GM19468 (cell line): Measurements from ENCODE around the gene IL20RA.

Experiments
- ATAC-seq: cut with Tn5 transposase; IDR thresholded peaks from one replicate; pipeline ENCODE4 v1.9.1; 2021; ENCODE audit warnings: mild to moderate bottlenecking, moderate library complexity, moderate number of reproducible peaks; ENCODE audit not compliant: unreplicated experiment; ENCODE audit errors: extremely low read depth

Gene IL20RA

GRCh38 chr6:137011406-137011805 is 33.4 kb downstream of the IL20RA start:
- no peak for ATAC-seq

DNA sequence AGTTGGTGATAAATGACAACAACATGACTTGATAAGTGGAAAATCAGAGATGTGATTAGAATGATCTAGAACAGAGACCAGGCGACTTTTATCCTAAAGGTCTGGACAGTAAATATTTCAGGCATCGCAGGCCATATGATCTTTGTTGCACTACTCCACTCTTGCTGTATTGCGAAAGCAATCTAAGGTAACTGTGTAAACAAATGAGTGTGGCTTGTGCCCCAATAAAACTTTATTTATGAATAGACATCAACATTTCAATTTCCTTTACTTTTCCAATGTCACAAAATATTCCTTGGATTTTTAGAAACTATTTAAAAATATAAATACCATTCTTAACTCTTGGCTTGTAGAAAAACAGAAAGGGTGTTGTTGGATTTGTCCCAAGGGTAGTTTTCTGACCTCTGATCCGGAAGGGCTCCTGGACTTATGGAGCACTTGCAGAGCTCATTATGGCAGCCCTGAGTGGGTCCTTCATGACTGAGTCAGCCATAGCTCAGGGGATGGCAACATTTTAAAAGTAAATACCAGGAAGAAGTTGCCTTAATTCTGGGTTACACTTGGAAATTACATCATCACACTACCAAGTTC is 34.5 kb downstream of the IL20RA start:
- ATAC-seq: no peak

GRCh38 chr6:137008204-137008603 is 36.6 kb downstream of the IL20RA start:
- no peak for ATAC-seq

DNA sequence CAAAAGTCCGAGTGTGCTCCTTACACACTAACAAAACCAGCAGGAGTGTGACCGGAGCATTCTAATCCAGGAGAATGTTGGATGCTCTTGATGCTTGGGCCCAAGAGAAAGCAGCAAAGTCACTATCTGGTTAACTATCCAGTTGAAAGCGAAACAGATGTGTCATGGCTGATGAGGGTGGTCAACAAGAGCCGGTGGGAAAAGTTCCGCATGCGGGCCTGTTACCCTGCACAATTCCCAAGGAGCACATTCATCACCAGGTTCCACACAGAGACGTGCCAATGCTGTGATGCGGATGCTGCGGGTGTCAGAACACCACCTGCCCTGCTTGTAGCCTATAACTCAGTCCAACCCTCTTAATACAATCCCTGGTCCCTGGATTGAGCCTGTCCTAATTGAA is 38.7 kb downstream of the IL20RA start:
- no peak for ATAC-seq

GRCh38 chr6:137005073-137005472 is 39.7 kb downstream of the IL20RA start:
- ATAC-seq: no peak

DNA sequence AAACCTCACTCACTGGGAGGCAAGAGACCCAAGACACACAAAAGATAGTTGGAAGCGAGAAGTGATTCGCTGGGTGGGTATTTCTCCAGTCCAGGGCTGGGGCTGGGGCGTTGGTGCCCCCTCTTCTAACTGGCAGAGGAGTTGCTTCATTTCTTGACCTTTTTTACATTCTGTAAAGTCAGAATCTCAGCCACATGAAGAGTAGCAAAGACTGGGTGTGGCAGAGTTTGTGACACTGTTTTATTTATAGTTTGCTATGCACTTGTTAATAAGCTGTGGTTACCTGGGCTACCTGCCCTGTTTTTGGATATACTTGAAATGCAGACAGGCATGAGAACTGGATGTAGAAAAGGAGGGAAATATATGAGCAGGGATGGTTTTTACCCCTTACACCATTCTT is 42.3 kb downstream of the IL20RA start:
- ATAC-seq: no peak

- no peak for ATAC-seq
These were observed 42.8 kb downstream of the IL20RA start for GRCh38 chr6:137001977-137002302.

DNA sequence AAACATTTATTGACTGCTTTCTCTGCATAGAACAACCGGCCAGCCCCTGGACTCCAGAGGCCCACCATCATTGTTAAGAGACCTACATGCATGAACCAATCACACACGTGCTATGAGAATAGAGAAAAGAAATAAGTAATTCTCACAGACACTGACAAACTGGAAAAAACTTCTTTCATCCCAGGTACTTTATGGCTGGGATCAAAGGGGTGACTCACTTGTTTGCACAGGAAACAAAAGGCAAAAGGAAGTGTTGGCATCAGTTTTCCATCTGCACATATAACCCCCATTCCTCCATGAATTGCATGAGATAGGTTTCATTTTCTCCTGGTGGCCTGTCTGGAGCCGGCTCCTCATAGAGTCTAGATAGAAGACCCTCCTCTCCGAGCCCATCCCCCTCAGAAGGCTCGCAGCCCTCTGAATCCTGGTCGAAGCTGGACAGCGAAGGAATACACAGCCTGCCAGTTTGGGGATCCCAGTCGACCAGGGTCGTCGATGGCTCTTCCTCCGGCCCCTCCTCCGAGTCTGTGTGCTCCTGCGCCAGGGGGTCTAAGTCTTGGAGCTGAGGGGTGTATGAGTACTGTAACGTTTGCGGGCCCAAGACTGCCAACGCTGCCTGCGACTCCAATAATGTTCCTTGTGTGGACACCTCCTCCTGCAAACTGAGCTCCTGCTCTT is 43.3 kb downstream of the IL20RA start:
- no peak for ATAC-seq

- no peak for ATAC-seq
These were observed 43.9 kb downstream of the IL20RA start for GRCh38 chr6:137000825-137001224.

DNA sequence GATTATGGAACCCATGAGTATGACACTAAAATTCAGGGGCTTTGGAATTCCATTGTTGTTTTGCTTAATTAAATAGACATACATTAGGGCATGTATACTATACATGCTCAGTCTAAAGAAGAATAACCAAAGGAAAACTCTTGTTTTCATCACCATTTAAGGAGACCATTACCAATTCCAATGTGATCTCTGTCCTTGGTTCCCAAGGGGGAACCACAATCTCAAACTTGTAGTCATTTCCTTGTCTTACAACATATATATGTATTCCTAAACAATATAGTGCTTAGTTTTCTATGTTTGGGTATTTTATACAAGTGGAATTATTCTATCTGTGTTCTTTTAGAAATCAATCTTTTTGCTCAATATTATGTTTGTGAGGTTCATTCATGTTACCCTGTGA is 49.2 kb downstream of the IL20RA start:
- no peak for ATAC-seq

GRCh38 chr6:136994782-136995181 is 50.0 kb downstream of the IL20RA start:
- no peak for ATAC-seq

- no peak for ATAC-seq
These were observed 52.7 kb downstream of the IL20RA start for GRCh38 chr6:136992113-136992512.

- no peak for ATAC-seq
These were observed 53.1 kb downstream of the IL20RA start for GRCh38 chr6:136991646-136992045.

DNA sequence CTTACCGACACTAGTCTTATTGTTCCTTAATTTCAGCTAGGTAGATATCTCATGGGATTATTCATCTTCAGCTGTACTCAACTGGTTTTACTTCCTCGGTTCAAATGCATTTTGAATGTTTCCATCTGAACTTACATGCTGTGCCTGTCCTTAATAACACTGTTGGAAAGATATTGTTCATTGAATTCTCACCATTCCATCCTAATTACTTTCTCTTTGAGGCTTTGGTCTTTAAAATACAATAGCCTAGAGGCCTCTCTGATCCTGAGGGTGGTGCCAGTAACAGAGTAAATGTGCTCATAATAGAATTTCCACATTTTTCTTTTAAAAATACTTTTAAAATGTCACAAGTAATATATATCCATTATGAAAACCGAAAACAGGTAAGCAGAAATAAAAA is 54.0 kb downstream of the IL20RA start:
- no peak for ATAC-seq

DNA sequence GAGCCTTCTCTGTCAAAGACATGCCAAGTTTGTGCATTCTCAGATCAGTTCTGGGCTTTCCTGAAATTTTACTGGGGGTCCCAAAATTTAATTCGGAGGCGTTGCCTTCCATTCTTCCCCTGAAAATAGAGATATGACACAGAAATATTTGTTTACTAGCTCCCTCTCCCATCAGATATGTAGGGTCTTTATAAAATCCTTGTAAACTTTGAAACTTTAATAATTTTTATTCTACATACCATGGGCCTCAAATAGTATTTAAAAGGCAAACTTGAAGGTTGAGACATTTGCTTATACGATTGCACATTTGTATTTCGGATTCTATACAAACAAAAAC is 54.6 kb downstream of the IL20RA start:
- no peak for ATAC-seq

DNA sequence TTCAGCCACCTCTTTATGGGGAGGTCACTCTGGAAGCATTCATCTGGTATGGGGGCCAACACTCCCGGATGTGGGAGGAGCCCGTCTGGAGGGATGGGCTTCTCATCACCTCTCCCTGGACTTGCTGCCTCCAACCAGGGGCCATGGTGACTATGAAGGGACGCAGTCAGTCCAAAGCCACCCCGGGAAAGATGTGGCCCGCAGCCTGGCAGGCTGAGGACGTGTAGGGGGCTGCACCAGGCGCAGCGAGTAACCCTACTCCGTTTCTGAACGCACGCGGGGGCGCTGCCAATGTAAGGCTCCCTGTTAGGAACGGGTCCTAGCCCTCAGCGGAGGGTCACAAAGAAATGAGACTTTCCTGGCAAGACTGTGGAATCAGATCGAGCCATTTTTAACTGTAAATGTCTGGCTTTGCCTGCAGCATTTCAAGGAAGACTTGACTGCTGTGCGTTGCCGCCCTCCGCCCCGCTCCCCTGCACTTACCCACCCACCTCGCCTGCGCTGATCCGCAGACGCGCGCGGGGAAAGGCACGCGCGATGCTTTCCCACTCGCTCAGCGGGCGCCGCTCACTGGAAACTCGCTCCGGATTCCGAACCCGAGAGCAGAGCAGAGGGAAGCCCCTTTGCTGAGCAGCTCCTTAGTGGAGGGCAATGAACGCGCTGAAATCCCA is 55.1 kb downstream of the IL20RA start:
- ATAC-seq: no peak

GRCh38 chr6:136987526-136987925 is 57.2 kb downstream of the IL20RA start:
- ATAC-seq: no peak

- no peak for ATAC-seq
These were observed 59.3 kb downstream of the IL20RA start for GRCh38 chr6:136985502-136985901.

DNA sequence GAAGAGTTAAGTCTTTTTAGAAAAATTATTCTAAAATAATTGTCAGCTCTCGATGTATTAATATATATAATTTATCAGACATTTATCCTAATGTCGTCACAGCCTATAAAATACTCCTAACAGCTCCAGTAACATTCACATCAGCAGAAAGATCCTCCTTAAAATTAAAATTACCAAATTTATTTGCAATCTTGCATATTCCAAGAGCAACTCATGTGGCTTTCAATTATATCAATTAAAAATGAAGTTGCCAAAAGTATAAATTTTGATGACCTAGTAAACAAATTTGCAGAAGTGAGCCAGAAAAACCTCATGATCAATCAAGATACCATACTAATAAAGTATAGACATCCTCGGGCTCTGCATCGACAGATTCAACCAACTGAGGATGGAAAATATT is 60.2 kb downstream of the IL20RA start:
- ATAC-seq: no peak

GRCh38 chr6:136983687-136984086 is 61.1 kb downstream of the IL20RA start:
- no peak for ATAC-seq

GRCh38 chr6:136982928-136983327 is 61.8 kb downstream of the IL20RA start:
- no peak for ATAC-seq

DNA sequence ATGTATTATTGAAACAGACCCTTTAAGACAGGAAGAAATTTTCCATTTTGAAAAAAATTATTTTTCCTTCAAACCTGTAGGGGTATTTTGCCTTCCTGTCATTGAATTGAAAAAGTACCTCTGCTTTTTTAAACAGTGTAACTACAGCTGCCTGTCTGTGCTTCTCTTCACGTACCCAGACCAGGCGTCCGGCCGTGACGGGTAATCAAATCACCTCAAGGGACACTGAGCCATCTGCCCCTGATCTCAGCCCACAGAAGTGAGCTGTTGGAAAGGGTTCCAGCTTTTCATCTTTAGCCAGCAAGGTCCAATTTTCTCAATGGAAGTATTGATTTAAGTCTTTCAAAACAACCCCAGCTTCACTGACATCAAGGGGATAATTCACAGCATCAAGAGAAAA is 64.7 kb downstream of the IL20RA start:
- ATAC-seq: no peak
